ENCODE results near the gene PICK1. TPM values are rescaled to one million over a fixed set of nuclear protein-coding genes. Genes with fewer than 3 reads are reported as not detected.
"Not testable (repeated sequence)": the region's sequence is repeated elsewhere in the genome, so short reads cannot be mapped to it uniquely, and the experiment has no call there.

PICK1 gene
- total RNA-seq, 2 experiments from 2014 or later, result 16.0 to 16.5 TPM

- Mint-ChIP-seq H3K9me3 (no peaks in the 10 kb centered on the region), H3K4me3 (no peak overlapping the region), H3K27me3 (peaks cover 5% of the 10 kb centered on the region), H3K27ac (no peak overlapping the region), H3K4me1 (ENCODE audit: low read depth) (no peaks in the 10 kb centered on the region), H3K36me3 (peaks cover 11% of the 10 kb centered on the region)
- POLR2A ChIA-PET, result no interaction called here
- intact Hi-C loops (cut with micrococcal nuclease), result no loop called here
- CTCF ChIA-PET, result interaction anchor here (1.5 kb wide), 1 partner anchor 9 kb away, joined by 3 read pairs; no protein-coding TSS in a partner anchor
- no peak for DNase-seq
These were observed 18.1 kb downstream of the PICK1 start for GRCh38 chr22:38075105-38075825.

DNA sequence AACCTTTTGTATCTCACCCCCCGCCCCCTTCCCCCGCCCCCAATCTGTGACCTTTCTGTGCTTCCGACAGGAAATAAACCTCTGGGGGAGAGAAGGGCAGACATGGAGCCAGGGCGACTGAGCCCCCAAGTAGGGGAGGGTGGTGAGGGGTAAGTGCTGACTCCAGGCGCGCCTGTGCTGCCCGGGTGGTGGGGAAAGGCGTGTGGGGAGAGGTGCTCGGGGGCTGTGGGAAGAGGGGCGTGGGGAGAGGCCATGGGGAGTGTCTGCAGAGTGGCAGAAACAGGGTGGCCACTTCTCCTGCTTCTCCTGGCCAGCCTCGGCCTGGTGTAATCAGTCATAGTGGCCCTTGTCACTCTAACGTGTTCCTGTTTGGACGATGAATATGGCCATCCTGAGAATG lies 18.8 kb downstream of the PICK1 start:
- no peak for DNase-seq
- peaks cover 5% of the 10 kb centered on the region for H3K27me3 Mint-ChIP-seq
- no peak overlapping the region for H3K4me3 Mint-ChIP-seq
- H3K9me3 Mint-ChIP-seq, result no peaks in the 10 kb centered on the region
- ChIA-PET CTCF (interaction anchor here (1.5 kb wide), 1 partner anchor 10 kb away, joined by 3 read pairs; no protein-coding TSS in a partner anchor), POLR2A (no interaction called here)
- H3K36me3 Mint-ChIP-seq, result peaks cover 11% of the 10 kb centered on the region
- H3K4me1 Mint-ChIP-seq (ENCODE audit: low read depth), result no peaks in the 10 kb centered on the region
- H3K27ac Mint-ChIP-seq, result no peak overlapping the region
- intact Hi-C loops (cut with micrococcal nuclease), result no loop called here

DNA sequence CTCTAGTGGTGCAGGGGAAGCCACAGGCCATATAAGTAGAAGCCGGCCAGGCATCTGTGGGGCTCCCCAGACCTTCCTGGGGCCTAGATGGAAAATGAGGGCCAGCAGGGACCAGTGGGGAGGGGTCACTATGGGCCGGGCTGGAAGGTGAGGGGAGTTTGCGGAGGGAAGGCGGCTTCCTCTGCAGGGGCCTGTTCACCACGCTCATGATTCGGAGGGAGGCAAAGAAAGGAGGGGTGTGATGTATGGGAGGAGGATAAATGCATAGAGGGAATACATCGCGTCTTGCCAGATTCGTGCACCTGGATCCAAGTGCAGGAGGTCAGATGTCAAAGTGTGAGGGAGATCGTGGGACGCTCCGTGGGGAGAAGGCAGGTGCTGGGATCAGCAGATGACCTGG lies 19.9 kb downstream of the PICK1 start:
- H3K4me1 Mint-ChIP-seq (ENCODE audit: low read depth), result no peaks in the 10 kb centered on the region
- no peaks in the 10 kb centered on the region for H3K9me3 Mint-ChIP-seq
- CTCF ChIA-PET, result no interaction called here
- no peak for DNase-seq
- intact Hi-C loops (cut with micrococcal nuclease), result no loop called here
- peaks cover 9% of the 10 kb centered on the region for H3K27me3 Mint-ChIP-seq
- no peak overlapping the region for H3K4me3 Mint-ChIP-seq
- no peak overlapping the region for H3K27ac Mint-ChIP-seq
- peaks cover 9% of the 10 kb centered on the region for H3K36me3 Mint-ChIP-seq
- POLR2A ChIA-PET, result no interaction called here

GRCh38 chr22:38077595-38077994 lies 20.4 kb downstream of the PICK1 start:
- H3K4me3 Mint-ChIP-seq, result no peak overlapping the region
- H3K36me3 Mint-ChIP-seq, result peaks cover 9% of the 10 kb centered on the region
- no peak overlapping the region for H3K27ac Mint-ChIP-seq
- no peaks in the 10 kb centered on the region for H3K4me1 Mint-ChIP-seq (ENCODE audit: low read depth)
- DNase-seq, result no peak
- H3K27me3 Mint-ChIP-seq, result peaks cover 10% of the 10 kb centered on the region
- intact Hi-C loops (cut with micrococcal nuclease), result no loop called here
- POLR2A ChIA-PET, result no interaction called here
- no peaks in the 10 kb centered on the region for H3K9me3 Mint-ChIP-seq
- CTCF ChIA-PET, result no interaction called here

GRCh38 chr22:38078046-38078840 lies 21.0 kb downstream of the PICK1 start:
- Mint-ChIP-seq H3K36me3 (peaks cover 7% of the 10 kb centered on the region), H3K27me3 (peaks cover 13% of the 10 kb centered on the region), H3K27ac (no peak overlapping the region), H3K9me3 (no peaks in the 10 kb centered on the region), H3K4me1 (ENCODE audit: low read depth) (no peaks in the 10 kb centered on the region), H3K4me3 (no peak overlapping the region)
- no peak for DNase-seq
- ChIA-PET POLR2A (no interaction called here), CTCF (no interaction called here)
- intact Hi-C loops (cut with micrococcal nuclease), result no loop called here

- H3K4me1 Mint-ChIP-seq (ENCODE audit: low read depth); DNase-seq; H3K9me3 Mint-ChIP-seq; intact Hi-C loops (cut with micrococcal nuclease); CTCF ChIA-PET; POLR2A ChIA-PET; H3K27ac Mint-ChIP-seq; H3K4me3 Mint-ChIP-seq; H3K36me3 Mint-ChIP-seq: not testable (repeated sequence)
- H3K27me3 Mint-ChIP-seq, result peaks cover 13% of the 10 kb centered on the region
These were observed 22.0 kb downstream of the PICK1 start for GRCh38 chr22:38079208-38079607.

GRCh38 chr22:38079804-38080203 lies 22.6 kb downstream of the PICK1 start:
- no peak overlapping the region for H3K4me3 Mint-ChIP-seq
- no peaks in the 10 kb centered on the region for H3K36me3 Mint-ChIP-seq
- no peaks in the 10 kb centered on the region for H3K4me1 Mint-ChIP-seq (ENCODE audit: low read depth)
- no peak overlapping the region for H3K27ac Mint-ChIP-seq
- CTCF ChIA-PET, result no interaction called here
- intact Hi-C loops (cut with micrococcal nuclease), result no loop called here
- POLR2A ChIA-PET, result no interaction called here
- H3K27me3 Mint-ChIP-seq, result peaks cover 13% of the 10 kb centered on the region
- H3K9me3 Mint-ChIP-seq, result no peaks in the 10 kb centered on the region
- no peak for DNase-seq

- H3K4me1 Mint-ChIP-seq (ENCODE audit: low read depth), result no peaks in the 10 kb centered on the region
- ChIA-PET POLR2A (no interaction called here), CTCF (no interaction called here)
- no peaks in the 10 kb centered on the region for H3K36me3 Mint-ChIP-seq
- no peak for DNase-seq
- intact Hi-C loops (cut with micrococcal nuclease), result no loop called here
- peaks cover 13% of the 10 kb centered on the region for H3K27me3 Mint-ChIP-seq
- H3K4me3 Mint-ChIP-seq, result no peak overlapping the region
- no peaks in the 10 kb centered on the region for H3K9me3 Mint-ChIP-seq
- H3K27ac Mint-ChIP-seq, result no peak overlapping the region
These were observed 23.3 kb downstream of the PICK1 start for GRCh38 chr22:38080474-38080849.

- ChIA-PET POLR2A (no interaction called here), CTCF (interaction anchor here (1.2 kb wide), 1 partner anchor 29 kb away, joined by 3 read pairs; no protein-coding TSS in a partner anchor)
- Mint-ChIP-seq H3K27ac (no peak overlapping the region), H3K9me3 (no peaks in the 10 kb centered on the region), H3K4me3 (no peak overlapping the region), H3K4me1 (ENCODE audit: low read depth) (no peaks in the 10 kb centered on the region), H3K36me3 (no peaks in the 10 kb centered on the region), H3K27me3 (peaks cover 13% of the 10 kb centered on the region)
- intact Hi-C loops (cut with micrococcal nuclease), result no loop called here
- DNase-seq, result no peak
These were observed 23.8 kb downstream of the PICK1 start for GRCh38 chr22:38080850-38081635.

GRCh38 chr22:38081636-38081940 lies 24.4 kb downstream of the PICK1 start:
- H3K4me1 Mint-ChIP-seq (ENCODE audit: low read depth), result no peaks in the 10 kb centered on the region
- no peak for DNase-seq
- intact Hi-C loops (cut with micrococcal nuclease), result no loop called here
- no peak overlapping the region for H3K27ac Mint-ChIP-seq
- no peaks in the 10 kb centered on the region for H3K36me3 Mint-ChIP-seq
- ChIA-PET CTCF (interaction anchor here (1.2 kb wide), 1 partner anchor 29 kb away, joined by 3 read pairs; no protein-coding TSS in a partner anchor), POLR2A (no interaction called here)
- no peaks in the 10 kb centered on the region for H3K9me3 Mint-ChIP-seq
- no peak overlapping the region for H3K4me3 Mint-ChIP-seq
- peaks cover 13% of the 10 kb centered on the region for H3K27me3 Mint-ChIP-seq

GRCh38 chr22:38081941-38082828 lies 25.0 kb downstream of the PICK1 start:
- Mint-ChIP-seq H3K27me3 (peaks cover 13% of the 10 kb centered on the region), H3K9me3 (no peaks in the 10 kb centered on the region), H3K27ac (no peak overlapping the region), H3K4me1 (ENCODE audit: low read depth) (no peaks in the 10 kb centered on the region), H3K4me3 (no peak overlapping the region), H3K36me3 (no peaks in the 10 kb centered on the region)
- intact Hi-C loops (cut with micrococcal nuclease), result no loop called here
- peak; percentile 27 for DNase-seq
- CTCF ChIA-PET, result interaction anchor here (1.2 kb wide), 1 partner anchor 30 kb away, joined by 3 read pairs; no protein-coding TSS in a partner anchor
- POLR2A ChIA-PET, result no interaction called here
